Progenitor cell of endocrine pancreas (in vitro differentiated cells): ENCODE measurements around the gene MAPKAPK3. TPM values are rescaled to one million over a fixed set of nuclear protein-coding genes. Genes with fewer than 3 reads are reported as not detected.
"Not testable (repeated sequence)": the region's sequence is repeated elsewhere in the genome, so short reads cannot be mapped to it uniquely, and the experiment has no call there.

Experiments used
- DNase-seq: peaks from one replicate; pipeline ENCODE4 v3.0.0; 2021; ENCODE audit warnings: low spot score; ENCODE audit not compliant: unreplicated experiment
- H3K27ac Mint-ChIP-seq: 2 replicates; pipeline ENCODE4 v1.8.0; 2021; ENCODE audit warnings: mild to moderate bottlenecking, moderate library complexity, mixed read lengths
- H3K27me3 Mint-ChIP-seq: 2 replicates; pipeline ENCODE4 v1.8.0; 2021; ENCODE audit warnings: mixed read lengths
- H3K36me3 Mint-ChIP-seq: 2 replicates; pipeline ENCODE4 v1.8.0; 2022; ENCODE audit warnings: mixed read lengths; ENCODE audit not compliant: insufficient read depth
- H3K4me1 Mint-ChIP-seq: 2 replicates; pipeline ENCODE4 v1.8.0; 2021; ENCODE audit warnings: low read depth, mixed read lengths
- H3K4me3 Mint-ChIP-seq: 2 replicates; pipeline ENCODE4 v1.8.0; 2021; ENCODE audit warnings: low read depth, mild to moderate bottlenecking, moderate library complexity, mixed read lengths
- H3K9me3 Mint-ChIP-seq: 2 replicates; pipeline ENCODE4 v1.8.0; 2021; ENCODE audit warnings: low read depth, mixed read lengths
- microRNA-seq: library from miRNA; unstranded; fragments of <30 nt; microRNA quantifications from one replicate; pipeline ENCODE4 v1.1.0, GENCODE V29; 2020; ENCODE audit warnings: borderline number of aligned reads; ENCODE audit not compliant: unreplicated experiment
- total RNA-seq: library from RNA; stranded (reverse); gene quantifications from 2 replicates; pipeline ENCODE4 v1.2.1, GENCODE V29; 2021
- TF ChIP-seq, protein P1 (sequence below): fragments of 200-600 bp; sonication (generic); IDR thresholded peaks from one replicate; pipeline ENCODE4 v1.5.0; 2021; ENCODE audit warnings: antibody characterized with exemption, mild to moderate bottlenecking; ENCODE audit not compliant: unreplicated experiment

MAPKAPK3 gene
- total RNA-seq, 1 donor from 2014 or later, result 40.8 TPM

GRCh38 chr3:50687916-50688315, 71.0 kb downstream of the MAPKAPK3 start:
- peaks cover 3% of the 10 kb centered on the region for H3K9me3 Mint-ChIP-seq
- H3K4me3 Mint-ChIP-seq, result no peak overlapping the region
- no peaks in the 10 kb centered on the region for H3K36me3 Mint-ChIP-seq
- H3K4me1 Mint-ChIP-seq, result peaks cover 2% of the 10 kb centered on the region
- no peak overlapping the region for H3K27ac Mint-ChIP-seq
- no peaks in the 10 kb centered on the region for H3K27me3 Mint-ChIP-seq
- DNase-seq, result no peak
- TF ChIP-seq, protein P1, sequence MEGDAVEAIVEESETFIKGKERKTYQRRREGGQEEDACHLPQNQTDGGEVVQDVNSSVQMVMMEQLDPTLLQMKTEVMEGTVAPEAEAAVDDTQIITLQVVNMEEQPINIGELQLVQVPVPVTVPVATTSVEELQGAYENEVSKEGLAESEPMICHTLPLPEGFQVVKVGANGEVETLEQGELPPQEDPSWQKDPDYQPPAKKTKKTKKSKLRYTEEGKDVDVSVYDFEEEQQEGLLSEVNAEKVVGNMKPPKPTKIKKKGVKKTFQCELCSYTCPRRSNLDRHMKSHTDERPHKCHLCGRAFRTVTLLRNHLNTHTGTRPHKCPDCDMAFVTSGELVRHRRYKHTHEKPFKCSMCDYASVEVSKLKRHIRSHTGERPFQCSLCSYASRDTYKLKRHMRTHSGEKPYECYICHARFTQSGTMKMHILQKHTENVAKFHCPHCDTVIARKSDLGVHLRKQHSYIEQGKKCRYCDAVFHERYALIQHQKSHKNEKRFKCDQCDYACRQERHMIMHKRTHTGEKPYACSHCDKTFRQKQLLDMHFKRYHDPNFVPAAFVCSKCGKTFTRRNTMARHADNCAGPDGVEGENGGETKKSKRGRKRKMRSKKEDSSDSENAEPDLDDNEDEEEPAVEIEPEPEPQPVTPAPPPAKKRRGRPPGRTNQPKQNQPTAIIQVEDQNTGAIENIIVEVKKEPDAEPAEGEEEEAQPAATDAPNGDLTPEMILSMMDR, result no peak

DNA sequence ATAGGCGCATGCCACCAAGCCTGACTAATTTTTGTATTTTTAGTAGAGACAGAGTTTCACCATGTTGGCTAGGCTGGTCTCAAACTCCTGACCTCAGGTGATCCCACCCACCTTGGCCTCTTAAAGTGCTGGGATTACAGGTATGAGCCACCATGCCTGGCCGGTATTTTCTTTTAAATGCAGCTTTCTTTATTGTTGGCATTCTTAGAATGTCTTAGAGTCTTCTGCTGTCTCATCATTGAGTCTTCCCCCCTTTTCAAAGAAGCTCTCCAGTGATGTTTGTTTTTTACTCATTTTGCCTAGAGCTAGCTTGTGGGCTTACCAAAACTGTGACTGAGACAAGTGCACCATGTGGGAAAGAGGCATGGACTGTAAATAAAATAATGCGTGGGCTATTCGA, 71.7 kb downstream of the MAPKAPK3 start:
- not testable (repeated sequence) for H3K4me1 Mint-ChIP-seq, H3K27me3 Mint-ChIP-seq, H3K9me3 Mint-ChIP-seq, H3K36me3 Mint-ChIP-seq, H3K4me3 Mint-ChIP-seq, DNase-seq, H3K27ac Mint-ChIP-seq

DNA sequence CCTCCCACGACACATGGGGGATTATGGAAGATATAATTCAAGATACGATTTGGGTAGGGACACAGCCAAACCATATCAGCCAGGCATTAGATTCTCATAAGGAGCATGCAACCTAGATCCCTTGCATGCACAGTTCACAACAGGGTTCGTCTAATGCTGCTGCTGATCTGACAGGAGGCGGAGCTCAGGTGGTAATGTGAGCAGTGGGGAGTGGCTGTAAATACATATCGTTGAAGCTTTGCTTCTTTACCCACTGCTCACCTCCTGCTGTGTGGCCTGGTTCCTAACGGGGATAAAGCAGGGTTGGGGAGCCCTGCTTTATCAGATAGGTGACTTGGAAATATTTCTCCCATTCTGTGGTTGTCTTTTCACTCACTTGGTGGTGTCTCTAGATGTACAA, 72.6 kb downstream of the MAPKAPK3 start:
- H3K4me3 Mint-ChIP-seq, result no peak overlapping the region
- peaks cover 2% of the 10 kb centered on the region for H3K4me1 Mint-ChIP-seq
- no peaks in the 10 kb centered on the region for H3K36me3 Mint-ChIP-seq
- H3K27ac Mint-ChIP-seq, result peak overlapping the region; percentile 40
- DNase-seq, result no peak
- H3K27me3 Mint-ChIP-seq, result no peaks in the 10 kb centered on the region
- TF ChIP-seq, protein P1, result no peak
- peaks cover 3% of the 10 kb centered on the region for H3K9me3 Mint-ChIP-seq

DNA sequence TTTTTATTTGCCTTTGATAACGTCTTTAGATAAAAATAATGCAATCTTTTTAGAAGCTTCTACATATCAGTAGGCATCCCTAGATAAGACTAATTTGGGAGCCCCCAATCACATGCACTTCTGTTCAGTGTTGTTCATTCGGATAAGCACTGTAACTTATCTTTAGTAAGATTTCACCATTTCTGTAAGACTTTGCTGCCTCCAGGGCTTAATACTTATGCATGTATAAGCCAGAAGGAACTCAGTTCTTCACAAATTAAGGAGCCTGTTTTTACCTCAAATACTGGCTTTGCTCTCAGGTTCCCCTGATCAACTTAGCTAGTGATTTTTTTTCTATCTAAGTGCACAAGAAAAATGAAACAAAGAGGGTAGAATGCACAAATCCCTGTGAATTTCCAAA, 78.1 kb downstream of the MAPKAPK3 start:
- Mint-ChIP-seq H3K27ac (no peak overlapping the region), H3K36me3 (peaks cover 3% of the 10 kb centered on the region), H3K27me3 (no peaks in the 10 kb centered on the region), H3K9me3 (peaks cover 23% of the 10 kb centered on the region), H3K4me3 (no peak overlapping the region), H3K4me1 (no peaks in the 10 kb centered on the region)
- TF ChIP-seq, protein P1, result no peak
- no peak for DNase-seq

GRCh38 chr3:50696276-50696675, 79.3 kb downstream of the MAPKAPK3 start:
- TF ChIP-seq, protein P1, result no peak
- Mint-ChIP-seq H3K36me3 (peaks cover 4% of the 10 kb centered on the region), H3K27ac (no peak overlapping the region), H3K9me3 (peaks cover 30% of the 10 kb centered on the region), H3K4me3 (no peak overlapping the region), H3K4me1 (no peaks in the 10 kb centered on the region), H3K27me3 (no peaks in the 10 kb centered on the region)
- DNase-seq, result no peak

- H3K27ac Mint-ChIP-seq, result no peak overlapping the region
- DNase-seq, result no peak
- no peak overlapping the region for H3K4me3 Mint-ChIP-seq
- TF ChIP-seq, protein P1, result no peak
- H3K27me3 Mint-ChIP-seq, result no peaks in the 10 kb centered on the region
- H3K36me3 Mint-ChIP-seq, result peaks cover 10% of the 10 kb centered on the region
- peaks cover 46% of the 10 kb centered on the region for H3K9me3 Mint-ChIP-seq
- no peaks in the 10 kb centered on the region for H3K4me1 Mint-ChIP-seq
These were observed 81.3 kb downstream of the MAPKAPK3 start for GRCh38 chr3:50698269-50698668.

Small RNA genes within 50 kb of the gene (microRNA-seq; reads per million reads assigned to microRNA genes)
- 32.8 reads per million, percentile 39 among the genes with 10 or more reads in this experiment for gene MIR4787

Other genes starting within 250 kb of the MAPKAPK3 start
- gene CACNA2D2, start 113.5 kb upstream of the MAPKAPK3 start, total RNA-seq, result 5.5 and 6.9 TPM in 2 replicates
- 12.0 and 12.5 TPM in 2 replicates for gene C3orf18, start 49.4 kb upstream of the MAPKAPK3 start, total RNA-seq
- gene HEMK1, start 47.6 kb upstream of the MAPKAPK3 start, total RNA-seq, result 23.0 and 23.7 TPM in 2 replicates
- 4.9 and 5.2 TPM in 2 replicates for gene CISH, start 5.4 kb upstream of the MAPKAPK3 start, total RNA-seq
- 10.0 and 10.6 TPM in 2 replicates for gene DOCK3, start 57.8 kb downstream of the MAPKAPK3 start, total RNA-seq